HG02970 (cell line): ENCODE results near the gene SEMA5A.

Experiments
- ATAC-seq: cut with Tn5 transposase; IDR thresholded peaks from one replicate; pipeline ENCODE4 v1.9.1; 2021; ENCODE audit warnings: mild to moderate bottlenecking, moderate library complexity, moderate number of reproducible peaks; ENCODE audit not compliant: unreplicated experiment, low FRiP score

Gene SEMA5A

DNA sequence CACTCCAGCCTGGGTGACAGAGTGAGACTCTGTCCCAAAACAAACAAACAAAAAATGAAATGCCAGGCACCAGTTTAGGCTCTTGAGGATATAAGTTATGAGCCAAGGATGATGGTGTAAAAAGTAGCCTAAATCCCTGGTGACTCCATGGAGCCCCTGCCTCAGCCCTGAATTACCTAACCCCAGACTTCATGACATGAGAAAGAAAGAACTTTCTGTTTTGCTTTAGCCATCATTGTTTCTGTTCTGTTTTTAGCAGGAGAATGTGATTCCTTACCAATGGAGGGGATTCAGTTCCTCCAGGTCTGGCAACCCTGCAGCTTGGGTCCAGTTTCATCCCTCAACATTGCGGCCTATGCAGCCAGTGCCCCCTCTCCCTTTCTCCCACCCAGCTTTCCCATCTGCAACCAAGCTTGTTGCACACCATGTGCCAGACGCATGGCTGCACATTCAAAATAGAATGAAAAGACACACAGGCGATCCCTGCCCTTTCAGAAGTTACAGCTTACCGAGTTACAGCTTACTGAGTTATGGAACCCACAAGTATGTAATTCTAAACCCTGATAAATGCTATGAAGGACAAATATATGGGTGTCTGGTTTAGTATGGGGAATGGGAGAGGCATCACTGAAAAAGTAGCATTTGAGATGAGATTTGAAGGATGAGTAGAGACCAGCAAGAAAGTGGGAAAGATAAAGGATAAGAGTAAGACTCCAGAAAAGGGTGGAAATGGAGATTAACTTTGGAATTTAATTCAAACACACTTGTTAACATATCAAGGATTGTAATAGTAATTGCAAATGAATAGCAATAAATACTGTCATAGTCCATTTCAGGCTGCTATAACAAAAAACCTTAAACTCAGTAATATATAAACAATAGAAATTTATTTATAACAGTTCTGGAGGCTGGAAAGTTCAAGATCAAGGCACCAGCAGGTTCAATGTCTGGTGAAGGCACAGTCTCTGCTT, 6.0 kb upstream of the SEMA5A start:
- no peak for ATAC-seq

DNA sequence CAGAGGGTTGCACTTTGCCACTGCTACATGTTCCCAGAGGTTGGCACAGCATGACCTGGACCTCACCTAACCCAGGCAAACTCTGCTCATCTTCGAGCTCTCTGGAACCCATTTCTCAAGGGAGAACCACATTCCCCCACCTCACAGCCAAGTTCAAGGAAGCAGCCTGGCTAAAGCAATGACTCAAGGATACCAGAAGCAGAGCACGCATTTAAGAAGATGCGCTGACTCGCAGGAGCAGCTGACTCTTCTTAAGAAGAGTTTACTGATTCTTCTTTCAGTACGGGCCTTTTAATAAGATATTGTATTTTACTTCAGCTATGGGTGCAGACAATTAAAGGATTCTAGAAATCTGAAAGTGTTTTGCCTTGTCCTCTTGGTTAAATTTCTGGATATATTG, 4.1 kb upstream of the SEMA5A start:
- no peak for ATAC-seq

- ATAC-seq = no peak
Measured at GRCh38 chr5:9547122-9547947, 1.5 kb upstream of the SEMA5A start.

- ATAC-seq = no peak
Measured at GRCh38 chr5:9545136-9545991, 511 bp downstream of the SEMA5A start.

- no peak for ATAC-seq
Measured at GRCh38 chr5:9544502-9545135, 1.3 kb downstream of the SEMA5A start.

- no peak for ATAC-seq
Measured at GRCh38 chr5:9544056-9544455, 1.8 kb downstream of the SEMA5A start.

GRCh38 chr5:9543311-9543920, 2.5 kb downstream of the SEMA5A start:
- no peak for ATAC-seq

- no peak for ATAC-seq
Measured at GRCh38 chr5:9540791-9541190, 5.1 kb downstream of the SEMA5A start.

DNA sequence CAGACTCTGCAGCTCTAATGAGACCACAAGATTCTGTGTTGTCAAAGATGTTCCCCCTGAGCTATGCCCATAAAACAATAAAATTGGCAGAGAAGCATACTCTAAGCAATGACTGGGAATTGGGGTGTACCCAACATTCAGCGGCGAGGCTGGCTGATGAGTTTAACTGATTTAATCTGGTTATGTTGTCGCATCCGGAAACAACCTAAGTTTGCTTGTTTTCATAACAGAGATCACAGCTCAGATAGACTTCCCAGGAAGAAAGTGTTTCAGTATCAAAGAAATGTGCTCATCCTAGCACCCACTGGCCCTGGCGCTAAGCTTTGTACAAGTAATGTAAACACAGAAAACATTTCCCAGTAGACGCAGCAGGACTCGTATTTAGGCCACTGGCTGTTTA, 7.4 kb downstream of the SEMA5A start:
- ATAC-seq = no peak

DNA sequence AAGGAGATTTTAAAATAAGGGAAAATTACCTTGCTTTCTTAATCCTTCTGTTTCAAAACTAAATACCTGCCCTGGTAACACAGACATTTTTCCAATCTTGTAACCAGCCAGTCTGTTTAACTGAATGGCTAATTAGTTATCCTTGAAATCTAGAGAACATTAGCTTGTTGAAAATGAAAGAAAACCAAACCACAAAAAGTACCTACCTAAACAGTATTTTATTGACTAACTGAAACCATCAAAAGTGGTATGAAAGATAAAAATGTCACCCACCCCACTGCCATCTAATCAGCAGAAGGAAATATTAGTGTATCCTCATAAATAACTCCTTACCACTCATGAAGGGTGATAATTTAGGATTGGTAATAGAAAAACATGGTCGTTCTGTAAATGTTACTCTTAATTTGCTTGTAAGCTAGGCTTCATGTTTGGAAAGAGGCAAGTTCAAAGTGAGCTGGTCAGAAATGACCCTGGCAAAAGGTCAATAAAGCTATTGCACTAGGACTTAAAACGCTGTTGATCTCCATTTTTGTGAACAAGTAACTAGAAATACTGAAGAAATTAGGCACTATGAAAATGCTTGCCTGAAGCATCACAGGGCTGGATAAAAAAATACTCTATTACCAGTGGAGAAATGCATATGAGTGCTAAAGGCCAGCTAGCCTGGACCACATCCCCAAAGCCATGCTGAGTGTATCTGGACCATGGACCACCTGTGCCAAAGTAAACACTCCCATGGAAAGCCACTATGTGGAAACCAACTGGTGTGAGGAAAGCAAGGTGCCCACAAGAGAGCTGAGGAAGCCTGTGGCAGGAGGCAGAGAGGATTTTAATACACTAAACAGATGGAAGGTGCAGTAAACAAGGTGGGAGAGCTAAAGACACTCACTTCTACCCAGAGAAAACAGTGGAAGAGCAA, 8.4 kb downstream of the SEMA5A start:
- ATAC-seq = no peak

DNA sequence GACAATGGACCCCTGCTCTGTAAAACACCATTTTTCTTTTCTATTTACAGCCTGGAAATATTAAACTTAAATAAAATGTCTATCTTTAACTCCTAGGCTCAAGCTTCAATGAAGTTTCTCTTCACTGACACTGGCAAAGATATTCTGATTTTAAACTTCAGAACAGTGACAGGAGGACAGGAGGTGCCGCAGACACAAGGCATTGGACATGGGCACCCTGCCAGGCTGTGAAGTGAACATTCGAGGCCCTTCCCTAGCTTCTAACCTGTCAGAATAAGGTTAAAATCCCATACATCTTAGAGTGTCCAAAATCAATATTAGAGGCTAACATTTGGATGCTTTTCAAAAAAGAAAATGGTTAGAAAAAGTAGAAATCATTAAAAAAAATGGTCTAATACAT, 9.2 kb downstream of the SEMA5A start:
- no peak for ATAC-seq

- no peak for ATAC-seq
Measured at GRCh38 chr5:9534881-9535517, 10.9 kb downstream of the SEMA5A start.

GRCh38 chr5:9533562-9534364, 12.1 kb downstream of the SEMA5A start:
- ATAC-seq = no peak

GRCh38 chr5:9533096-9533495, 12.8 kb downstream of the SEMA5A start:
- ATAC-seq = no peak

- ATAC-seq = no peak
Measured at GRCh38 chr5:9529513-9529912, 16.4 kb downstream of the SEMA5A start.

GRCh38 chr5:9529041-9529480, 16.8 kb downstream of the SEMA5A start:
- no peak for ATAC-seq

- ATAC-seq = no peak
Measured at GRCh38 chr5:9524941-9525340, 20.9 kb downstream of the SEMA5A start.
